Ovary (tissue), 3 donors: ENCODE results near the gene SGO2.

Experiments
- EP300 ChIP-seq: sonication (generic); formaldehyde crosslinking; IDR thresholded peaks from one replicate; pipeline ENCODE4 v1.6.1; 2017; ENCODE audit warnings: antibody characterized with exemption
- TF ChIP-seq, protein P1 (sequence below), 3 donors: fragments of 450-650 bp in 2 of 3; fragments of 200-600 bp in 1 of 3; IDR thresholded peaks; one replicate each; pipeline versions ENCODE4 v1.5.1 to v1.8.0; 2016 to 2022; ENCODE audit warnings: antibody characterized with exemption in 3 of 3, mild to moderate bottlenecking in 1 of 3
- donor health status: DM: no; HTN: no; CAD: no.

DNA sequence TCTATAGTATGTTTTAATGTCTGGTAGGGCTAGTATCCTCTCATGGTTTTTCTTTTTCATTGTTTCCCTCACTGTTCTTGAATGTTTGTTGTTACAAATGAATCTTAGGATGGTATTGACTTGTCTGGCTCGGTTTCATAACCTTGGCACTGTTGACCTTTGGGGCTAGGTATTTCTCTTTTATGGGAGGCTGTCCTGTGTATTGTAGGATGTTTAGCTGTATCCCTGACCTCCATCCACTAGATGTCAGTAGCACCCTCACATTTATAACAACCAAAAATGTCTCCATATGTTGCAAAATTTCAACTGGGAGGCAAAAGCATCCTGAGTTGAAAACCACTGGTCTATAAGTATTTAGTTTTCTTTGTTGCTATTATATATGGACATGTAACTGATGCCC is 52.8 kb downstream of the SGO2 start:
- TF ChIP-seq, protein P1, sequence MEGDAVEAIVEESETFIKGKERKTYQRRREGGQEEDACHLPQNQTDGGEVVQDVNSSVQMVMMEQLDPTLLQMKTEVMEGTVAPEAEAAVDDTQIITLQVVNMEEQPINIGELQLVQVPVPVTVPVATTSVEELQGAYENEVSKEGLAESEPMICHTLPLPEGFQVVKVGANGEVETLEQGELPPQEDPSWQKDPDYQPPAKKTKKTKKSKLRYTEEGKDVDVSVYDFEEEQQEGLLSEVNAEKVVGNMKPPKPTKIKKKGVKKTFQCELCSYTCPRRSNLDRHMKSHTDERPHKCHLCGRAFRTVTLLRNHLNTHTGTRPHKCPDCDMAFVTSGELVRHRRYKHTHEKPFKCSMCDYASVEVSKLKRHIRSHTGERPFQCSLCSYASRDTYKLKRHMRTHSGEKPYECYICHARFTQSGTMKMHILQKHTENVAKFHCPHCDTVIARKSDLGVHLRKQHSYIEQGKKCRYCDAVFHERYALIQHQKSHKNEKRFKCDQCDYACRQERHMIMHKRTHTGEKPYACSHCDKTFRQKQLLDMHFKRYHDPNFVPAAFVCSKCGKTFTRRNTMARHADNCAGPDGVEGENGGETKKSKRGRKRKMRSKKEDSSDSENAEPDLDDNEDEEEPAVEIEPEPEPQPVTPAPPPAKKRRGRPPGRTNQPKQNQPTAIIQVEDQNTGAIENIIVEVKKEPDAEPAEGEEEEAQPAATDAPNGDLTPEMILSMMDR (IDR thresholded peaks at IDR 0.05): peak; percentile 24 to 71 (median 57)
- TF ChIP-seq EP300: no peak
